Renal pelvis (tissue), 12 donors: Measurements from ENCODE around the gene BCL2L1. TPM values are rescaled to one million over a fixed set of nuclear protein-coding genes. Genes with fewer than 3 reads are reported as not detected.
"Not testable (repeated sequence)": the region's sequence is repeated elsewhere in the genome, so short reads cannot be mapped to it uniquely, and the experiment has no call there.

ENCODE experiments used
- DNase-seq: peaks from one replicate; pipeline ENCODE4 v3.0.0-alpha.2; 2013
- long read RNA-seq, 16 experiments: transcript quantifications; one replicate each; lab custom pipeline, GENCODE V29; 2026
- polyA plus RNA-seq, 3 donors: library from polyadenylated mRNA; unstranded; fragments of 120-200 nt; gene quantifications; one replicate each; pipeline ENCODE4 v1.2.1, GENCODE V29; 2013; ENCODE audit not compliant: insufficient read length in 3 of 3

Gene BCL2L1
- polyA plus RNA-seq, result 10 to 100 TPM; 80.1 to 84.8 (median 81.1) TPM
- long read RNA-seq, donor 1, transcript BCL2L1-203 (2 exons, 2,578 nt), result minor isoform, 5 of 22 reads
- long read RNA-seq, donor 1, transcript BCL2L1-201 (3 exons, 2,610 nt), result major isoform, 6 of 22 reads
- long read RNA-seq, donor 1, partial matches to known transcripts, result 0 of 22 reads
- long read RNA-seq, donor 1, other reads (novel, unspliced or antisense), result 6 of 22 reads
- long read RNA-seq, donor 2, transcript BCL2L1-201 (3 exons, 2,610 nt), result major isoform, 16 of 38 reads
- long read RNA-seq, donor 2, transcript BCL2L1-203 (2 exons, 2,578 nt), result minor isoform, 8 of 38 reads
- long read RNA-seq, donor 2, partial matches to known transcripts, result 0 of 38 reads
- long read RNA-seq, donor 2, other reads (novel, unspliced or antisense), result 9 of 38 reads
- long read RNA-seq, donor 3, transcript BCL2L1-201 (3 exons, 2,610 nt), result minor isoform, 10 of 30 reads
- long read RNA-seq, donor 3, transcript BCL2L1-203 (2 exons, 2,578 nt), result major isoform, 15 of 30 reads
- long read RNA-seq, donor 3, partial matches to known transcripts, result 0 of 30 reads
- long read RNA-seq, donor 3, other reads (novel, unspliced or antisense), result 0 of 30 reads
- long read RNA-seq, donor 4, transcript BCL2L1-201 (3 exons, 2,610 nt), result major isoform, 9 of 32 reads
- long read RNA-seq, donor 4, transcript BCL2L1-203 (2 exons, 2,578 nt), result minor isoform, 8 of 32 reads
- long read RNA-seq, donor 4, transcript BCL2L1-208 (3 exons, 894 nt), result minor isoform, 5 of 32 reads
- long read RNA-seq, donor 4, partial matches to known transcripts, result 0 of 32 reads
- long read RNA-seq, donor 4, other reads (novel, unspliced or antisense), result 10 of 32 reads
- long read RNA-seq, donor 5, transcript BCL2L1-203 (2 exons, 2,578 nt), result major isoform, 6 of 11 reads
- long read RNA-seq, donor 5, partial matches to known transcripts, result 0 of 11 reads
- long read RNA-seq, donor 5, other reads (novel, unspliced or antisense), result 0 of 11 reads
- long read RNA-seq, donor 6, transcript BCL2L1-208 (3 exons, 894 nt), result minor isoform, 5 of 48 reads
- long read RNA-seq, donor 6, transcript BCL2L1-201 (3 exons, 2,610 nt), result major isoform, 13 of 48 reads
- long read RNA-seq, donor 6, transcript BCL2L1-203 (2 exons, 2,578 nt), result minor isoform, 7 of 48 reads
- long read RNA-seq, donor 6, partial matches to known transcripts, result 16 of 48 reads
- long read RNA-seq, donor 6, other reads (novel, unspliced or antisense), result 5 of 48 reads
- long read RNA-seq, donor 7, transcript BCL2L1-205 (2 exons, 1,157 nt), result minor isoform, 5 of 59 reads
- long read RNA-seq, donor 7, transcript BCL2L1-203 (2 exons, 2,578 nt), result minor isoform, 11 of 59 reads
- long read RNA-seq, donor 7, transcript BCL2L1-201 (3 exons, 2,610 nt), result major isoform, 23 of 59 reads
- long read RNA-seq, donor 7, partial matches to known transcripts, result 5 of 59 reads
- long read RNA-seq, donor 7, other reads (novel, unspliced or antisense), result 8 of 59 reads
- long read RNA-seq, donor 8, partial matches to known transcripts, result 0 of 12 reads
- long read RNA-seq, donor 8, other reads (novel, unspliced or antisense), result 0 of 12 reads
- long read RNA-seq, donor 9, transcript BCL2L1-201 (3 exons, 2,610 nt), result major isoform, 14 of 38 reads
- long read RNA-seq, donor 9, transcript BCL2L1-203 (2 exons, 2,578 nt), result minor isoform, 8 of 38 reads
- long read RNA-seq, donor 9, partial matches to known transcripts, result 0 of 38 reads
- long read RNA-seq, donor 9, other reads (novel, unspliced or antisense), result 11 of 38 reads
- long read RNA-seq, donor 10, transcript BCL2L1-201 (3 exons, 2,610 nt), result major isoform, 15 of 37 reads
- long read RNA-seq, donor 10, transcript BCL2L1-203 (2 exons, 2,578 nt), result minor isoform, 10 of 37 reads
- long read RNA-seq, donor 10, partial matches to known transcripts, result 0 of 37 reads
- long read RNA-seq, donor 10, other reads (novel, unspliced or antisense), result 8 of 37 reads
- long read RNA-seq, donor 11, transcript BCL2L1-201 (3 exons, 2,610 nt), result minor isoform, 5 of 19 reads
- long read RNA-seq, donor 11, transcript BCL2L1-203 (2 exons, 2,578 nt), result major isoform, 11 of 19 reads
- long read RNA-seq, donor 11, partial matches to known transcripts, result 0 of 19 reads
- long read RNA-seq, donor 11, other reads (novel, unspliced or antisense), result 0 of 19 reads
- long read RNA-seq, donor 12, transcript BCL2L1-201 (3 exons, 2,610 nt), result major isoform, 16 of 46 reads
- long read RNA-seq, donor 12, transcript BCL2L1-203 (2 exons, 2,578 nt), result minor isoform, 13 of 46 reads
- long read RNA-seq, donor 12, partial matches to known transcripts, result 0 of 46 reads
- long read RNA-seq, donor 12, other reads (novel, unspliced or antisense), result 13 of 46 reads
- long read RNA-seq, donor 13, transcript BCL2L1-203 (2 exons, 2,578 nt), result major isoform, 6 of 50 reads
- long read RNA-seq, donor 13, partial matches to known transcripts, result 42 of 50 reads
- long read RNA-seq, donor 13, other reads (novel, unspliced or antisense), result 0 of 50 reads
- long read RNA-seq, donor 14, transcript BCL2L1-203 (2 exons, 2,578 nt), result major isoform, 19 of 162 reads
- long read RNA-seq, donor 14, transcript BCL2L1-201 (3 exons, 2,610 nt), result minor isoform, 12 of 162 reads
- long read RNA-seq, donor 14, partial matches to known transcripts, result 97 of 162 reads
- long read RNA-seq, donor 14, other reads (novel, unspliced or antisense), result 26 of 162 reads
- long read RNA-seq, donor 15, transcript BCL2L1-201 (3 exons, 2,610 nt), result major isoform, 11 of 110 reads
- long read RNA-seq, donor 15, partial matches to known transcripts, result 70 of 110 reads
- long read RNA-seq, donor 15, other reads (novel, unspliced or antisense), result 19 of 110 reads
- long read RNA-seq, donor 16, transcript BCL2L1-203 (2 exons, 2,578 nt), result major isoform, 8 of 71 reads
- long read RNA-seq, donor 16, transcript BCL2L1-201 (3 exons, 2,610 nt), result minor isoform, 7 of 71 reads
- long read RNA-seq, donor 16, partial matches to known transcripts, result 46 of 71 reads
- long read RNA-seq, donor 16, other reads (novel, unspliced or antisense), result 5 of 71 reads

DNA sequence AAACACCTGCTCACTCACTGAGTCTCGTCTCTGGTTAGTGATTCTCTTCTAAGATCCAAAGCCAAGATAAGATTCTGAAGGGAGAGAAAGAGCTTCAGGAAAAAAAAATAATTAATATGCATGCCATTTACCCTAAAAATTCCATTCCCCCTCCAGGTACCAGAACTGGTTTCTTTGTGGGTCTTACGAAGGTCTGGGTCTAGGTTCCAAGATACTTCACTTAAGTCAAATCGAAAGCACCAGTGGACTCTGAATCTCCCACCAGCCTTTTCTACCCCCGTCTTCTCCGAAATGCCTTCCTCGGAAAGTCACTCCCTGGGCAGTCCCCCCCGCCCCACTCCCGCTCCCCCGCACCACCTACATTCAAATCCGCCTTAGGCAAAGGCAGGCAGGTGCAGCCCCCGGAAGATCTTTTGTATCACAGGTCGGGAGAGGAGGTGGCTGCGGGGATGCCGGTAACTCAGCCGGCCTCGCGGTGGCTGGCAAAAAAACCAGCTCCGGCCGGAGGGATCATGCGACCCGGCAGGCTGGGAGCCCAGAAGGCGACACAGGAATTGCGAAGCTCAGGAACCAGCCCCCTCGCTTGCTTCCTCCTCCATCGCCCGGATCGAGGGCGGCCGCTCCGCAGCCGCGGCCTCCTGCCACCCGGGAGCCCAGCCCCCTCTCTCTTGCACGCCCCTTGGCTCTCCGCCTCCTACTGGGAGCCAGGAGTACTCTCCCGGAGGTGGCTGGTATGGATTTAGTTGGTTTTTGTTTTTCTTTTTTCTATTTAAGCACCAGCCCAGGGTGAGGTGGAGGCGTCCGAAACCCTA, at the start of gene BCL2L1:
BCL2L1 (minus strand) TSS at position 612 of the 812 bp plus-strand sequence. CDS start 650 bp downstream, outside the sequence.
- DNase-seq, result peak; percentile 81

DNA sequence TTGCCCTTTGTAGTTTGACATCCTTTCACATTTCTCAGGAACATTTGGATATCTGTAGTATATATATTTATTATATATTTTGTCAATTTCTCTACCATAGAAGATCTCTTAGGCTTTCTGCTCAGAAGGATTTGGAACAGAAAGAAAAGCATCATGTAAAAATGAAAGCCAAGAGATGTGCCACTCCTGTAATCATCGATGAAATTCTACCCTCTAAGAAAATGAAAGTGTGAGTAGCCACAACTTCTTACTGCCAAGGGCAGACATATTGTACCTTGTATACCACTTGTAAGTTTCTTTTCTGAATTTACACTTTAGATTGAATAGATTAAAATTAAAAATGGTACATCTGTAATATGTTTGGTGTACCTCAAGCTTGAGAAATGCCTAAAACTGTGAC, 47.6 kb upstream of the BCL2L1 start:
- DNase-seq, result no peak

DNA sequence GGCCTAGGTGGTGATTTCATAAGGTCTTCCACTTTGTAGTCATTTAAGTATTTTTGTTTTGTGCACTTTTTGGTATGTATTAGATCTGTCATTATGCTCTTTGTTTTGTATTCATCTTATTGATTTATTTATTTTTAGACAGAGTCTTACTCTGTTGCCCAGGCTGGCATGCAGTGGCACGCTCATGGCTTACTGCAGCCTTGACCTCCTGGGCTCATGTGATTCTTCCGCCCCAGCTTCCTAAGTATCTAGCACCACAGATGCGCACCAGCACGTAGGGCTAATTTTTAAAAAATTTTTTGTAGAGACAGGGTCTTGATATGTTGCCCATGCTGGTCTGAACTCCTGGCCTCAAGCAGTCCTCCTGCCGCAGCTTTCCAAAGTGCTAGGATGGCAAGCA, 47.0 kb upstream of the BCL2L1 start:
- DNase-seq, result no peak

DNA sequence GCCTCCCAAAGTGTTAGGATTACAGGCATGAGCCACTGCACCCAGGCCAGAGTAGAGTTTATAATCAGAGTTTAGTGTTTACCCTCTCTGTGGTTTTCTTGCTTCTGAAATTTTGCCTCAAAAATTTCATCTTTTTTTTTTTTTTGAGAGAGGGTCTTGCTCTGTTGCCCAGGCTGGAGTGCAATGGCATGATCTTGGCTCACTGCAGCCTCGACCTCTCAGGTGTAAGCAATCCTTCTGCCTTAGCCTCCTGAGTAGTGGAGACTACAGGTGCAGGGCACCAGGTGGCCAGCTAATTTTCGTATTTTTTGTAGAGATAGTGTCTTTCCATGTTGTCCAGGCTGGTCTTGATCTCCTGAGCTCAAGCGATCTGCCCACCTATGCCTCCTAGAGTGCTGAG, 45.1 kb upstream of the BCL2L1 start:
- DNase-seq, result no peak

DNA sequence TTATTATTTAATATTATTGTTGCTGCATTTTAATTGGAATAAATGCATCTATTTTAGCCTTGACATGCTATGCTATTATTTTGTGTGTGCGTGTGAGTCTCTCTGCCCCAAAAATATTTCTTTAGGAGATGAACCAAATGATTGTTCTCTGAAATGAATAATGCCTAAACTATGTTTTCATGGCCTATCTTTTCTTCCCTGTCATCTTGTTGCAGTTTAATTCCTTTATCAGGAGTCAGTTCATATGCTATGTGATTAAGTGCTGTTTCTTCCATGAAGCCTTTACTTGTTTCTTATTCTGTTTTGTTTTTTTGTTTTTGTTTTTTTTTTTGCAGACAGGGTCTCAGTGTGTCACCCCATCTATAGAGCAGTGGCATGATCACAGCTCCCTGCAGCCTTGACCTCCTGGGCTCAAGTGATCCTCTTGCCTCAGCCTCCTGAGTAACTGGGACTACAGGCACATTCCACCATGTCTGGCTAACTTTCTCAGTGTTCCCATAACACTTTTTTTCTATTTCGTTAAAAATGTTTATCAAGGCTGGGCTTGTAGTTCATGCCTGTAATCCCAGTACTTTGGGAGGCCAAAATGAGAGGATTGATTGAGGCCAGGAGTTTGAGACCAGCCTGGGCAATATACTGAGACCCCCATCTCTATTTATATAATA, 42.1 kb upstream of the BCL2L1 start:
- DNase-seq, result no peak

DNA sequence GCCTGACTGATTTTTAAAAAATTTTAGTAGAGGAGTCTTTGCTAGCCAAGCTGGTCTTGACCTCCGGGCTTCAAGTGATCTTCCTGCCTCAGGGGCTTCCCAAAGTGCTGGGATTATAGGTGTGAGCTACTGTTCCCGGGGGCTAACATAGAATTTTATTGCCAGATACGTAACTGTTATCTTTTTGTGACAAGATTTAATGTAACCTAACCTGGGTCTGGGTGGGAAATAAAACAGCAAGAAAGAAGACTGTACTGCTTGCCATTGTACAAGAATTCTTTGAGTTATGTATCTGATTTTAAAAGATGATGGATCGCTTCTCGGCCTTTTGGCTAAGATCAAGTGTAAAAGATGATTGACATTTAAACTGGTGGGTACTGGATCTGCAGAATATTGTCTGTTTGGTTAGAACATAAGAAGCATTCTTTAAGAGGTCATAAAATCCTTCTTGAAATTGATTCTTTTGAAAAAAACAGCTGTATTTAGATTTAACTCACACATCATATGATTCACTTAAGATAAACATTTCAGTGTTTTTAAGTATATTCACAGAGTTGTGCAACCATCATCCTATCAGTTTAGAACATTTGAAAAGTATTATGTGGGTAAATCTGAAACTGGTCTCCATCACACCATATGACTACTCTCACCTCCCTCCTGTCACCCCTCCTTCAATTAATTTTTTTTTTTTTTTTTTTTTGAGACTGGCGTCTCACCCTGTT, 38.0 kb upstream of the BCL2L1 start:
- DNase-seq, result no peak

- DNase-seq, result no peak
Measured at GRCh38 chr20:31759836-31760518, 37.3 kb upstream of the BCL2L1 start.

- DNase-seq, result no peak
Measured at GRCh38 chr20:31758991-31759390, 36.3 kb upstream of the BCL2L1 start.

- DNase-seq, result no peak
Measured at GRCh38 chr20:31758521-31758920, 35.9 kb upstream of the BCL2L1 start.

GRCh38 chr20:31757254-31757653, 34.6 kb upstream of the BCL2L1 start:
- no peak for DNase-seq

- DNase-seq, result no peak
Measured at GRCh38 chr20:31751126-31751525, 28.5 kb upstream of the BCL2L1 start.

DNA sequence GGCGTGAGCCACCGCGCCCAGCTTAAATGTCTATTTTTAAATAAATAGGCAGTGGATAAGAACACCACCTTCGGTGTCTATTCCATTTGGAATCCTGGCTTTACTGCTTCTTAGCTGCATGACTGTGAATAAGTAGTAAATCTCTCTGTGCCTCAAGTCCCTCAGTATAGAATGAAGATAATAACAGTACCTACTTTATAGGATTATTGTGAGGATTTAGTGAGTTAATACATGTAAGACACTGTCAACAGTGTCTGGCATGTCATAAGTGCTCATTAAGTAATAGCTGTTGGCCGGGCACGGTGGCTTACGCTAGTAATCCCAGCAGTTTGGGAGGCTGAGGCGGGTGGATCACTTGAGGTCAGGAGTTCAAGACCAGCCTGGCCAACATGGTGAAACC, 26.6 kb upstream of the BCL2L1 start:
- no peak for DNase-seq

- DNase-seq, result no peak
Measured at GRCh38 chr20:31747640-31748039, 25.0 kb upstream of the BCL2L1 start.

- not testable (repeated sequence) for DNase-seq
Measured at GRCh38 chr20:31747028-31747427, 24.4 kb upstream of the BCL2L1 start.
